Measurements from ENCODE around the gene TPGS1.

GRCh38 chr19:511101-511851, 4.0 kb downstream of the TPGS1 start:
- TF ChIP-seq CTCF (IDR thresholded peaks at IDR 0.05; ENCODE audit: low read depth, low read length) (no peak), POLR2A (IDR thresholded peaks at IDR 0.05; ENCODE audit: extremely low read depth, insufficient read length) (no peak)
